Tibial nerve (tissue), 4 donors: Measurements from ENCODE around the gene SIPA1L3.

Experiments
- CTCF ChIP-seq, 5 experiments: fragments of 200-600 bp in 3 of 5; fragments of 450-650 bp in 2 of 5; sonication (generic) in 3 of 5; IDR thresholded peaks; one replicate each; pipeline ENCODE4 v1.5.1; 2016 to 2019; ENCODE audit warnings: antibody characterized with exemption in 5 of 5, mild to moderate bottlenecking in 3 of 5, moderate library complexity in 2 of 5
- EP300 ChIP-seq, 2 donors: sonication (generic); formaldehyde crosslinking; IDR thresholded peaks; one replicate each; pipeline ENCODE4 v1.6.1; 2017; ENCODE audit warnings: antibody characterized with exemption in 2 of 2, mild to moderate bottlenecking in 1 of 2

- no peak for TF ChIP-seq EP300 (IDR thresholded peaks at IDR 0.05)
- TF ChIP-seq CTCF (IDR thresholded peaks at IDR 0.05), result no peak
These were observed 124.4 kb downstream of the SIPA1L3 start for GRCh38 chr19:38031423-38031770.
